ENCODE data around the gene ST6GALNAC3.

- TF ChIP-seq CTCF (IDR thresholded peaks at IDR 0.05) (no peak), POLR2AphosphoS5 (IDR thresholded peaks at IDR 0.05) (no peak), POLR2A (IDR thresholded peaks at IDR 0.05) (no peak), EP300 (IDR thresholded peaks at IDR 0.05; ENCODE audit: low read depth) (no peak)
These were observed 605.1 kb downstream of the ST6GALNAC3 start for GRCh38 chr1:76679534-76680152.
